Prostate gland (tissue), 2 donors: ENCODE measurements around the gene MRM2. TPM values are rescaled to one million over a fixed set of nuclear protein-coding genes. Genes with fewer than 3 reads are reported as not detected.
A peak's percentile ranks its signal among the peaks of the same experiment; 100 is the strongest.

ENCODE experiments used
- DNase-seq: peaks from one replicate; pipeline ENCODE4 v3.0.0-alpha.2; 2019; ENCODE audit warnings: low spot score
- H3K27ac ChIP-seq, 2 donors: fragments of 200-600 bp; sonication (generic); 2 replicates each; pipeline ENCODE4 v1.5.1; 2017 to 2019
- H3K27me3 ChIP-seq: fragments of 200-600 bp; sonication (generic); replicated peaks from 2 replicates; pipeline ENCODE4 v1.5.1; 2019; ENCODE audit not compliant: insufficient read depth
- H3K36me3 ChIP-seq, 2 donors: fragments of 200-600 bp; sonication (generic); 1 replicate in 1 of 2; 2 replicates in 1 of 2; pipeline versions ENCODE4 v1.5.1 to v1.8.1; 2017 to 2019
- H3K4me1 ChIP-seq: fragments of 200-600 bp; sonication (generic); replicated peaks from 2 replicates; pipeline ENCODE4 v1.5.1; 2019
- H3K4me3 ChIP-seq, 2 donors: fragments of 200-600 bp; sonication (generic); 2 replicates each; pipeline ENCODE4 v1.5.1; 2017 to 2019
- H3K9me3 ChIP-seq: fragments of 200-600 bp; sonication (generic); 2 replicates; pipeline ENCODE4 v1.5.1; 2017
- POLR2A ChIP-seq: fragments of 450-650 bp; IDR thresholded peaks from one replicate; pipeline ENCODE4 v1.6.1; 2016; ENCODE audit warnings: antibody characterized with exemption, mild to moderate bottlenecking
- POLR2AphosphoS5 ChIP-seq: sonication (generic); formaldehyde crosslinking; IDR thresholded peaks from one replicate; pipeline ENCODE4 v1.6.1; 2017; ENCODE audit warnings: antibody characterized with exemption
- WGBS: methylation state at CpG from one replicate; pipeline ENCODE4 v1.1.5; 2018; 5-methylcytosine and 5-hydroxymethylcytosine counted together
- intact Hi-C: fragments of 100-400 bp; cut with DNase I; formaldehyde crosslinking; loops from one replicate; pipeline ENCODE4 v1.14.2; 2022
- total RNA-seq, 2 donors: library from RNA; depleted of rRNA; stranded (reverse); fragments of >200 nt; gene quantifications; one replicate each; pipeline ENCODE4 v1.1.0, GENCODE V29; 2016
- TF ChIP-seq, protein P1 (sequence below), 4 experiments: fragments of 200-600 bp in 2 of 4; fragments of 450-650 bp in 2 of 4; sonication (generic) in 2 of 4; IDR thresholded peaks; 1 replicate in 3 of 4; 2 replicates in 1 of 4; pipeline ENCODE4 v1.5.1; 2016 to 2019; ENCODE audit warnings: antibody characterized with exemption in 4 of 4, mild to moderate bottlenecking in 2 of 4, moderate library complexity in 2 of 4

Gene MRM2
- total RNA-seq, 2 donors from 2014 or later: 21.8 to 23.0 TPM

DNA sequence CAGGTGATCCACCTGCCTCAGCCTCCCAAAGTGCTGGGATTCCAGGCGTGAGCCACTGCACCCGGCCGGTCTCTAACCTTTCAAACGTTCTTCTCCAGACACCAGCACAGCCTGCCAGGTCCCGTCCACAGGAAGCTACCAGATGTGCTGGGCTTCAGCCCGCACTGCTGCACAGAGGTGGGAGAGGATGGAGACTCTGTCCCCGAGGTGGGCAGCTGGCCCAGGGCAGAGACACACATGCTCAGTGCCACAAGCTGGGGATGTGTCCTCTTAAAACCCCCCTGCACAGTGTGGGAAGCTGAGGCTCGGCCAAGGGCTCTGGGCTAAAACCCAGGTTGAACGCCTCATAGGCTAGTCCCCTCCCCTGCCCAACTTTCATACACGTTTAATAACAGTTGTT, 9.4 kb upstream of the MRM2 start:
- Histone ChIP-seq H3K36me3 (no peaks in the 10 kb centered on the region), H3K4me3 (no peak overlapping the region), H3K4me1 (no peaks in the 10 kb centered on the region), H3K27ac (no peak overlapping the region), H3K9me3 (no peaks in the 10 kb centered on the region), H3K27me3 (no peaks in the 10 kb centered on the region)
- TF ChIP-seq, protein P1, sequence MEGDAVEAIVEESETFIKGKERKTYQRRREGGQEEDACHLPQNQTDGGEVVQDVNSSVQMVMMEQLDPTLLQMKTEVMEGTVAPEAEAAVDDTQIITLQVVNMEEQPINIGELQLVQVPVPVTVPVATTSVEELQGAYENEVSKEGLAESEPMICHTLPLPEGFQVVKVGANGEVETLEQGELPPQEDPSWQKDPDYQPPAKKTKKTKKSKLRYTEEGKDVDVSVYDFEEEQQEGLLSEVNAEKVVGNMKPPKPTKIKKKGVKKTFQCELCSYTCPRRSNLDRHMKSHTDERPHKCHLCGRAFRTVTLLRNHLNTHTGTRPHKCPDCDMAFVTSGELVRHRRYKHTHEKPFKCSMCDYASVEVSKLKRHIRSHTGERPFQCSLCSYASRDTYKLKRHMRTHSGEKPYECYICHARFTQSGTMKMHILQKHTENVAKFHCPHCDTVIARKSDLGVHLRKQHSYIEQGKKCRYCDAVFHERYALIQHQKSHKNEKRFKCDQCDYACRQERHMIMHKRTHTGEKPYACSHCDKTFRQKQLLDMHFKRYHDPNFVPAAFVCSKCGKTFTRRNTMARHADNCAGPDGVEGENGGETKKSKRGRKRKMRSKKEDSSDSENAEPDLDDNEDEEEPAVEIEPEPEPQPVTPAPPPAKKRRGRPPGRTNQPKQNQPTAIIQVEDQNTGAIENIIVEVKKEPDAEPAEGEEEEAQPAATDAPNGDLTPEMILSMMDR (IDR thresholded peaks at IDR 0.05): no peak
- no peak for TF ChIP-seq POLR2AphosphoS5
- no peak for TF ChIP-seq POLR2A
- WGBS: 61% methylated on average over 10 of the region's 10 CpGs
- intact Hi-C loops: no loop called here
- DNase-seq: no peak

DNA sequence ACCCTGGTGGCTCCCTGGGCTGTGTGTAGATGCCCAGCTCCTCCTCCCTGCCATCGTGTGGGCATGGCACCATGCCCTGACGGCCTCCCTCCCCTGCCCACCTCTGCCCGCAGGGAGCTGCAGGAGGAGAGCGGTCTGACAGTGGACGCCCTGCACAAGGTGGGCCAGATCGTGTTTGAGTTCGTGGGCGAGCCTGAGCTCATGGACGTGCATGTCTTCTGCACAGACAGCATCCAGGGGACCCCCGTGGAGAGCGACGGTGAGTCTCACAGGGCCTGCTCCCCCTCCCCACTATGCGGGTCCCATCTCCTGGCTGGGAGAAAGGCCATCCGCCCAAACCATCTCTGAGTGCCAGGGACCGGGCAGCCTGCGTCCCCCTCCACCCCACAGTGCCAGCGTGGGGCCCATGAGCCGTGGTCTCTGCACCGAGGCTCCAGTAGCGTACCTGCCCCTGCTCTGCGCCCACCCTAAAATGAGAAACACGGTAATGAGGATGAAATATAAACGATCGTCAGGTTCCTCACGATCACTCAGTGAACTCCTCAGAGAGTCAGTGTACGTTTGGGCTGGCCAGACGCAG, 7.8 kb upstream of the MRM2 start:
- no peak overlapping the region for H3K27ac ChIP-seq
- H3K4me1 ChIP-seq: no peaks in the 10 kb centered on the region
- H3K4me3 ChIP-seq: no peak overlapping the region
- H3K36me3 ChIP-seq: no peaks in the 10 kb centered on the region
- 81% methylated on average over 27 of the region's 27 CpGs for WGBS
- H3K9me3 ChIP-seq: no peaks in the 10 kb centered on the region
- intact Hi-C loops: loop anchor here (5.0 kb wide), 1 partner anchor 97 kb away; no protein-coding TSS in a partner anchor
- no peak for TF ChIP-seq POLR2A
- no peak for TF ChIP-seq POLR2AphosphoS5
- TF ChIP-seq, protein P1 (IDR thresholded peaks at IDR 0.05): no peak
- DNase-seq: no peak
- H3K27me3 ChIP-seq: no peaks in the 10 kb centered on the region

DNA sequence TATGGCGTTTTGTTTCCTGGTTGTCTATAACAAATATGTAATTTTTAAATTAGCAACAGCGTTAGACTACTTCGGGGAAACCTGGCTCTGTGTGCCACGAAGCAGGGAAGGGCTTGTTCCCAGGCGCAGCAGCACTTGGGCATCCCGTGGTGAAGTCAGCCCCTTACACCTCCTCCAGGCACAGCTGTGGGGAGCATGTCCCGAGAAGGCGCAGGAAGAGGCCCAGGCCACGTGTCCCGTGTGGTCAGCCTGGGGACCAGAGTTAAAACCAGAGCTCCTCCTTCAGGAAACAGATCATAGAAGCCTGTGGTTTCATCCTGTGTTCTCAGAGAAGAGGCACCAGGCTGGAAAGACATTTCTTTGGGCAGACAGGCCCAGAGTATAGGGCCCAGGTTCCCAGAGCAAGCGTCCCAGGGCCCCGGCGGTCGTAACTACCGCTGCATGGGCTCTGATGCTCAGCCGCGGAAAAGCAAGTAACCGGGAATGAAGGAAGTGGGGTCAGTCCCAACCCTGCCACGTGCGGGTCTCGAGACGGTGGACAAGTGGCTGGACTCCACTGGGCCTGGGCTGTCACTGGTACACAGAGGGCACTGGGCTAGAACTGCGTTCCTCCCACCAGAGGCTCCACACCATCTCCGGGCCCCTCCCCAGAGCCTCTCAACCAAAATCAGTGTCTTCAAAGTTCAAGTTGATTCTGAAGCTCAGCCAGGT, 7.1 kb upstream of the MRM2 start:
- WGBS: 57% methylated on average over 22 of the region's 24 CpGs
- Histone ChIP-seq H3K27ac (no peak overlapping the region), H3K27me3 (no peaks in the 10 kb centered on the region), H3K9me3 (no peaks in the 10 kb centered on the region), H3K4me1 (no peaks in the 10 kb centered on the region), H3K36me3 (no peaks in the 10 kb centered on the region), H3K4me3 (no peak overlapping the region)
- DNase-seq: no peak
- TF ChIP-seq POLR2A (no peak), POLR2AphosphoS5 (peak; percentile 12)
- TF ChIP-seq, protein P1 (IDR thresholded peaks at IDR 0.05): peak in 1 of 4 experiments; percentile 8
- intact Hi-C loops: loop anchor here (5.0 kb wide), 1 partner anchor 98 kb away; no protein-coding TSS in a partner anchor

DNA sequence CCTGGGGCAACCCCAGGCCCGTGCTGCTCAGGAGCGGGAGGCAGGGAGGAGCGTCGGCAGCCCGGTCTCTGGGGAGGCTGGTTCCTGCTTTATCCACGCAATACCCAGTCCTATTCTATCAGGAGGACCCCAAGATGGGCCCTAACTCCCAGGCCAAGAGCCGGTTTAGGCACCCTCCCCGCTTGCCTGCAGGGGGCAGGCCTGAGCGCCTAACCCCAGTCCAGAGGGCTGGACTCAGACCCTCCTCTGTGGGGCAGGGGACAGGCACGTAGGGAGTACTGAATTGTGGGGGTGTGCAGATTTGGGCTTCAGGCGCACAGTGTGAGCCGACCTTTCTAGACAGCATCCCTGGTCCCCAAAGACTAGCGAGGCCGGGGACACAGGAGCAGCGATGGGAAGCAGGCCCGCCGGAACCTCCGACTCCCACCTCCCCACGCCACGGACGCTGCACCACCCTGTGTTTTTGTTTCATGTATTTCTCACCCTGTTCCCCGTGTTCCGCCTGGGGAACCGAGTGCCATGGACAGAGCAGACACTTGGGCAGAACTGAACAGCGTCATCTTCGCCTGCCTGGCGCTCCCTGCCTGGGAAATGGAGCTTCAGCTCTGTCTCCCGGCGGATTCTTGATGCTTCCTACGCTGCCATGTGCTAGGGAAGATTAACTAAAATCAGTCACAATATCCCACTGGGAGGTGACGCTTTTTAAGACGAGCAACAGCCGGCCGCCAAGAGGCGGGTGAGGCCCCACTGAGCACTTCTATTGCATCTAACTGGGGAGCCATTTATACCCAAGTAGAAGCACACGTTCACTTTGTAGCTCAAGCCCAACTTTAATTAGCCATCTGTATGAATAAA, 5.4 kb upstream of the MRM2 start:
- no peak for DNase-seq
- H3K36me3 ChIP-seq: no peaks in the 10 kb centered on the region
- no peak overlapping the region for H3K27ac ChIP-seq
- H3K9me3 ChIP-seq: no peaks in the 10 kb centered on the region
- no peaks in the 10 kb centered on the region for H3K27me3 ChIP-seq
- intact Hi-C loops: loop anchor here (5.0 kb wide), 1 partner anchor 100 kb away; no protein-coding TSS in a partner anchor
- TF ChIP-seq POLR2AphosphoS5 (no peak), POLR2A (no peak)
- TF ChIP-seq, protein P1 (IDR thresholded peaks at IDR 0.05): peak in 1 of 4 experiments; percentile 42
- no peak overlapping the region for H3K4me3 ChIP-seq
- 80% methylated on average over 35 of the region's 36 CpGs for WGBS
- no peaks in the 10 kb centered on the region for H3K4me1 ChIP-seq
